GM12864 (cell line): ENCODE results near the gene FGR.

ENCODE experiments used
- DNase-seq: peaks from one replicate; pipeline ENCODE4 v3.0.0-alpha.2; 2011; ENCODE audit warnings: low read depth
- H3K4me3 ChIP-seq: 2 replicates; pipeline ENCODE4 v1.5.1; 2011; ENCODE audit warnings: mild to moderate bottlenecking, low read depth, low read length, control low read depth
- TF ChIP-seq, protein P1 (sequence below): IDR thresholded peaks from 2 replicates; pipeline ENCODE4 v1.5.1; 2011; ENCODE audit warnings: low read depth, mild to moderate bottlenecking, moderate library complexity, low read length, control low read depth, inconsistent platforms; ENCODE audit errors: missing control alignments

The FGR gene

DNA sequence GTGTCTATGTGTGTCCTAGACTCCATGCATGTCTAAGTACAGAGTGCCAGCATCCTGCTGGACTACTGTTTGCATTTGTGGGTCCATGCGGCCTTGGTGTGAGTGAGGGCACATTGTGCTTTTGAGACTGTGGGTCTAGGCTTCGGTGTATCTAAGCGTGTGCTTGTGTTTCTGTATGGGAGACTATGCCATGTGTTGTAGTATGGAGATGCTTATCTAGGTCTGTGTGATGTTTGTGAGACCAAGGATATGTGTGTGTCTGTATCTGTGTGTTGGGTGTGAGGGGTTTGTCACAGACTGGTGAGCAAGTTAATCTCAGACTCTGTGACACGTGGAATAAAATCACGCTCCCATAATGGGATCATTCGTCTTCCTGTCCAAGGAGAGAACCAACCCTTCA lies 45.5 kb downstream of the FGR start:
- DNase-seq, result no peak
- no peak overlapping the region for H3K4me3 ChIP-seq
- TF ChIP-seq, protein P1, sequence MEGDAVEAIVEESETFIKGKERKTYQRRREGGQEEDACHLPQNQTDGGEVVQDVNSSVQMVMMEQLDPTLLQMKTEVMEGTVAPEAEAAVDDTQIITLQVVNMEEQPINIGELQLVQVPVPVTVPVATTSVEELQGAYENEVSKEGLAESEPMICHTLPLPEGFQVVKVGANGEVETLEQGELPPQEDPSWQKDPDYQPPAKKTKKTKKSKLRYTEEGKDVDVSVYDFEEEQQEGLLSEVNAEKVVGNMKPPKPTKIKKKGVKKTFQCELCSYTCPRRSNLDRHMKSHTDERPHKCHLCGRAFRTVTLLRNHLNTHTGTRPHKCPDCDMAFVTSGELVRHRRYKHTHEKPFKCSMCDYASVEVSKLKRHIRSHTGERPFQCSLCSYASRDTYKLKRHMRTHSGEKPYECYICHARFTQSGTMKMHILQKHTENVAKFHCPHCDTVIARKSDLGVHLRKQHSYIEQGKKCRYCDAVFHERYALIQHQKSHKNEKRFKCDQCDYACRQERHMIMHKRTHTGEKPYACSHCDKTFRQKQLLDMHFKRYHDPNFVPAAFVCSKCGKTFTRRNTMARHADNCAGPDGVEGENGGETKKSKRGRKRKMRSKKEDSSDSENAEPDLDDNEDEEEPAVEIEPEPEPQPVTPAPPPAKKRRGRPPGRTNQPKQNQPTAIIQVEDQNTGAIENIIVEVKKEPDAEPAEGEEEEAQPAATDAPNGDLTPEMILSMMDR, result no peak

DNA sequence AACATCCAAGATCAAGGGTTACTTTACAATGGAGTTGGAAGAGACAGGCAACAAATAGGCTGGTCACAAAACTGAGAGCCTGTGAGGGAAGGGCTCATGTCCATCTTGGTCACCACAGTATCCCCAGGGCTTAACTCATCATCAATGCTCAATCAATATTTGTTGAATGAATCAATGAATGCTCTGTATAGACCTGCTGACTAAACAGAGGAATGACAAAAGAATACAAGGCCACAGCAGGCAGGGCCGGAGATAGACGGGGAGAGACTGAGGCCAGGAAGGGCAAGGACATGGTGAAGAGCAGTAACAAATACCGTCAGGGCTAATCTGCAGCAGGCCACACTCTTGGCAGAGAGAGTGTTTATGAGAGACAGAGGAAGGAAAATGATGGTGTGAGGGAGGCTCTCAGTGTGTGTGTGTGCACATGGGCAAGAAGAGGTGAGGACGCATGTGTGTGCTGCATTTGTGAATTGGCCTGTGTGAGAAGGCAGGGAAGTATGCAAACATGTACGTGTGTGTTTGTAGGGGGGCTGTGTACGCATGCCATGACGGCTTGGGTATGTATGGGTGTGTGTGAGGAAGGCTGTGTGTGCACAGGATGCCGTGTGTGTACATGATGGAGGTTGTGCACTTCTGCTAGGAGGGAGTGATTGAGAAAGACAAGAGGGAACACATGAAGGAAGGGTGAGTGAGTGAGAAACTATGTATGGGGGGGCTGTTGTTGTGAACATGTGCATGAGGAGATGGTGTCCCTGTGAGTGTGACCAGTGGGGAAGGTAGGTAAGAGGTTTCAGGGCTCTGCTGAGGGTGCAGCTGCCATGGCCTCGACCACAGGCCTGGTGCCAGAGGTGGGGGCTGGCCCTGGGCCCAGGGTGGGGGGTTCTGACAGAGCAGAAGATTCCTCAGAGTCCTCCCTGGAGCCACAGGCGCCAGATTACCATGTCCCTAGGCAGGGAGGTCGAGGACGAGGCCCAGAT lies 46.4 kb downstream of the FGR start:
- TF ChIP-seq, protein P1, result no peak
- DNase-seq, result no peak
- H3K4me3 ChIP-seq, result no peak overlapping the region

DNA sequence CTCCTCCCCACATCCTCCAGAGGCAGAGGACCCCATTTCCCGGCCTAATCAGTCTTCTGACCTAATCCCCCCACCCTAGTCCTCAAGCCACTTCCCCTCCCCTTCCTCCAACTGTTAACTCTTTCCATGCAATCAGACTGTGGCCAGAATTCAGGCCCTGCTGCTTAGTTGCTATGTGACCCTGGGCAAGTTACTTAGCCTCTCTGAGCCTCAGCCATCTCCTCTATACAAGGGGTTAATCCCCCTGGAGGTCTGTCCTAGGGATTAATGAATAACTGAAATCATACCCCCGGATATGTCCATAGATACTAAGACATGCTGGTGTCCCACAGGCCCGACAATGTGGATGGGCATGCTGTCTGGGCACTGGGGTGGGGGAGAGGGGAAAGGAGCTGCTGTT lies 49.3 kb downstream of the FGR start:
- no peak for DNase-seq
- TF ChIP-seq, protein P1, result no peak
- H3K4me3 ChIP-seq, result no peak overlapping the region

DNA sequence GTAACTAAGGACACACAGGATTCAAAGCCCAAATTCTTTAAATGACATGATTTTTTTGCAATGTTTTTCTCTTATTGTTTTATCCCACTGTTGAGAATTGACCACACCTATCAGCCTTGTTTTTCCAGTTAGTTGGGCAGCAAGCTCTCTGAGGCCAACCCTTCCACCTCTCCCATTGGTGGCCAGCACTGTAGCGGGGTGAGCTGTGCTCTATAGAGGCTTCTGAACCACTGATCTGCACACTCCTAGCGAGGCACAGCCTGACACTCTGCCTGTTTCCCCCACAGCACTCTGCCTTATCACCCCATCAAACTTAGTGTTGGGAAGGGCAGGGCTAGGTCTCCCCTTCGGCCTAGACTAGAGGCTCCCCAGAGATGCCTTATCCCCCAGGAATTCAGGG lies 50.5 kb downstream of the FGR start:
- H3K4me3 ChIP-seq, result no peak overlapping the region
- TF ChIP-seq, protein P1, result no peak
- DNase-seq, result no peak

DNA sequence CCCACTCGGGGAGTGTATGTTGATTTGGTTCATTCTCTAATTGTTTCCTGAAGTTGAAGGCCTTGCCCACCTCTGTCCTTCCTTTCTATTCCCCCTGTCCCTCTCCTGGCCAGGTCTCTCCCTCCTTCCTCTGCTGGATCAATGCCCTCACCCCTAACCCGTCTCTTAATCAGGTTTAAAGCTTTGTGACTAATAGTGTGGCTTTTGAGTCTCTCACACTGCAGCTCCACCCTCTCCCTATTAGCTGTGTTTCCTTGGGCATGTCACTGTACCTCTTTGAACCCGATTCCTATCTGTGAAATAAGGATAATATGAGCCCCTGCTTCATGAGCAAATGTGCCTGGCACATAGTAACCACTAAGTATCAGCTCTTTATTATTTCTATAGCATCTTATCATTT lies 51.5 kb downstream of the FGR start:
- TF ChIP-seq, protein P1, result no peak
- H3K4me3 ChIP-seq, result no peak overlapping the region

DNA sequence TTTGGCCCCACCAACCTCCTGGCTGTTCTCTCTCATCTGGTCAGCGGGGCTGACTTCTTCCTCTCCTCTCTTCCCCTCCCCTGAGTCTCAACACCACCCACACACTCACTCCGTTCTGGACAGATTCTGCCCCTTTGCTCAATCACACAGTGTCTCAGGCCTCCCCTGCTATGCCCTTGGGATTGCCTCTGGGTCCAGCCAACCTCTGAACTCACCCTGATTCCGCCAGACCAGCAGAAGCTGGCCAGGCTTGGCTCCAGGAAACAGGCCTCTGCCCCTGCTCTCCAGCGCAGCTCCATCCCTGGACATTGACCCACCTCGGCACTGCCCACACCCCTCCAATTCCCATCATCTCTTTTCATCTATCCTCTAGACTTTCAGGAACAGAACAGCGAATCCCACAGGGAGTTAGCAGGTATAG lies 53.2 kb downstream of the FGR start:
- no peak for DNase-seq
- TF ChIP-seq, protein P1, result no peak
- no peak overlapping the region for H3K4me3 ChIP-seq

More for the DNA sequence above, 51.5 kb downstream of the FGR start:
- DNase-seq, result no peak
